ENCODE data around the gene SGMS1.
"Not testable (repeated sequence)": the region's sequence is repeated elsewhere in the genome, so short reads cannot be mapped to it uniquely, and the experiment has no call there.

The SGMS1 gene

GRCh38 chr10:50384238-50384637, 239.5 kb downstream of the SGMS1 start:
- in situ Hi-C loops (cut with MboI; ENCODE audit: low sequenced_read_pairs) = no loop called here

- in situ Hi-C loops (cut with MboI; ENCODE audit: low sequenced_read_pairs) = no loop called here
Measured at GRCh38 chr10:50382576-50383023, 241.2 kb downstream of the SGMS1 start.

DNA sequence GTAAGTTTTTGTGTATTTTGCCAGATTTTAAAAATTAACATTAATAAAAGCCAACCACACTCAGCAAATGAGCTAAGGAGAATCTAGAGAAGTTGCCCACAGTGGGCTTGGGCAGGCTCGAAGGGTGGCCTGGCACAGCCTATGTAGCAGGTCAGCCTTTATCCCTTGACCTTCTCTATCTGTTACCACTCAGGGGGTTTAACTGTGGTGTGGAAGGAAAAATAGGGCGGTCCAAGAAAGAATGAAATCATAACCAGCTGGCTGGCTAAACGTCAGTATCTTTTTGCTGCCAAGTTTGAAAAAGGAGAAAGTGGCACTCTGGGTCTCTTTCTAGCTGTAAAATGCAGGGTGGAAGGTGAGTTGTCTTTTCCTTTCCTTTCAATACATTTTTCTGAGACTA, 242.1 kb downstream of the SGMS1 start:
- in situ Hi-C loops (cut with MboI; ENCODE audit: low sequenced_read_pairs) = no loop called here

- in situ Hi-C loops (cut with MboI; ENCODE audit: low sequenced_read_pairs) = no loop called here
Measured at GRCh38 chr10:50379616-50380015, 244.1 kb downstream of the SGMS1 start.

DNA sequence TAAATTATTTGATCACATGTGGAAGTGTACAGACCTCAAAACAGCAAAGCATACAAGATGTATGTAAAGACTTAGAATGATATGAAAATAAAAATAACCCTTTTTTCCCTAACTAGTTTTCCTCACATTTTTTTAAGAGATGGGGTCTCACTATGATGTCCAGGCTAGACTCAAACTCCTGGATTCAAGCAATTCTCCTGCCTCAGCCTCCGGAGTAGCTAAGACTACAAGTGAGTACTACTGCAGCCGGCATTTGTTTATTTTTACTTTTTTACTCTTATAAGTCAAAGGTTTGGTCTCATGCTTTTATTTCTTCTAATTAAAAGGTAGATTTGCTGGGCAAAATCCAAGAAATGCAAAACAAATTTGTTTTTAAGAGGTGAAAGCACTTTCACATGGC, 248.0 kb downstream of the SGMS1 start:
- in situ Hi-C loops (cut with MboI; ENCODE audit: low sequenced_read_pairs) = no loop called here

GRCh38 chr10:50375051-50375452, 248.7 kb downstream of the SGMS1 start:
- in situ Hi-C loops (cut with MboI; ENCODE audit: low sequenced_read_pairs) = no loop called here

- in situ Hi-C loops (cut with MboI; ENCODE audit: low sequenced_read_pairs) = no loop called here
Measured at GRCh38 chr10:50373821-50374501, 249.8 kb downstream of the SGMS1 start.

- in situ Hi-C loops (cut with MboI; ENCODE audit: low sequenced_read_pairs) = no loop called here
Measured at GRCh38 chr10:50369931-50370330, 253.8 kb downstream of the SGMS1 start.

DNA sequence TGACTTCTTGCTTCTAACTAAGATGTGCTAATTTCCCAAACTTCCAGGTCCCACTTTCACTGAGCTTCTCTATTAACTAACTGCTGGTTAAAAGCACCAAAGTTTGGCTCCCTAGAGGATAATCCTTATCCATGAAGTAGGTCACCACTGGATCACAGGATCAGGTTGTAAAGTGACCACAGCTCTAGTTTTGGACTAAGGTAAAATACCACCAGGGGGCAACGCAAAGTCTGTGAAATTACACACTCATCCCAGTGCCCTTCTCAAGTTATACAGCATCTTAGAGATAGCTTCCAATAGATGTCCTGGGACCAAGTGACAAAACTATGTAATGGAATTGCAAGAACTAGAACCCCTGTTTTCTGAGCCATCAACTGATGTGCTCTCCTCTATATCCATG, 256.0 kb downstream of the SGMS1 start:
- in situ Hi-C loops (cut with MboI; ENCODE audit: low sequenced_read_pairs) = no loop called here

DNA sequence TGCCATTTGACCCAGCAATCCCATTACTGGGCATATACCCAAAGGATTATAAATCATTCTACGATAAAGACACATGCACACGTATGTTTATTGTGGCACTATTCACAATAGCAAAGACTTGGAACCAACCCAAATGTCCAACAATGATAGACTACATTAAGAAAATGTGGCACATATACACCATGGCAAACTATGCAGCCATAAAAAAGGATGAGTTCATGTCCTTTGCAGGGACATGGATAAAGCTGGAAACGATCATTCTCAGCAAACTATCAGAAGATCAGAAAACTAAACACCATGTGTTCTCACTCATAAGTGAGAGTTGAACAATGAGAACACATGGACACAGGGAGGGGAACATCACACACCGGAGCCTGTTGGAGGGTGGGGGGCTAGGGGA, 257.3 kb downstream of the SGMS1 start:
- in situ Hi-C loops (cut with MboI; ENCODE audit: low sequenced_read_pairs) = not testable (repeated sequence)

DNA sequence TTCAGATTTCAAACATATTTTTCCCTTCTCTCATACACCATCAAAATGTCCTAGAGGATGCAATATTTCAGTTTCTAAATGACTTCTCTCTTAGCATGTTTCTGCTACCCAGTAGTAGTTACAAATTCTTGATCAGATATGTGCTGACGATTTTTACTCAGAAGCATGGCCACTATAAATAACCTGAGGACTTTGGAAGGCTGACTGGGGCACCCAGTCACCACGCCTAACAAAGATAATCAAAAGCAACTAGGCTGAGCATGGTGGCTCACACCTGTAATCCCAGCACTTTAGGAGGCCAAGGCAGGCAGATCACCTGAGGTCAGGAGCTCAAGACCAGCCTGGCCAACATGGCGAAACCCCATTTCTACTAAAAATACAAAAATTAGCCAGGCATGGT, 259.0 kb downstream of the SGMS1 start:
- in situ Hi-C loops (cut with MboI; ENCODE audit: low sequenced_read_pairs) = not testable (repeated sequence)

GRCh38 chr10:50362547-50363125, 261.1 kb downstream of the SGMS1 start:
- in situ Hi-C loops (cut with MboI; ENCODE audit: low sequenced_read_pairs) = no loop called here

GRCh38 chr10:50361946-50362345, 261.8 kb downstream of the SGMS1 start:
- in situ Hi-C loops (cut with MboI; ENCODE audit: low sequenced_read_pairs) = no loop called here

DNA sequence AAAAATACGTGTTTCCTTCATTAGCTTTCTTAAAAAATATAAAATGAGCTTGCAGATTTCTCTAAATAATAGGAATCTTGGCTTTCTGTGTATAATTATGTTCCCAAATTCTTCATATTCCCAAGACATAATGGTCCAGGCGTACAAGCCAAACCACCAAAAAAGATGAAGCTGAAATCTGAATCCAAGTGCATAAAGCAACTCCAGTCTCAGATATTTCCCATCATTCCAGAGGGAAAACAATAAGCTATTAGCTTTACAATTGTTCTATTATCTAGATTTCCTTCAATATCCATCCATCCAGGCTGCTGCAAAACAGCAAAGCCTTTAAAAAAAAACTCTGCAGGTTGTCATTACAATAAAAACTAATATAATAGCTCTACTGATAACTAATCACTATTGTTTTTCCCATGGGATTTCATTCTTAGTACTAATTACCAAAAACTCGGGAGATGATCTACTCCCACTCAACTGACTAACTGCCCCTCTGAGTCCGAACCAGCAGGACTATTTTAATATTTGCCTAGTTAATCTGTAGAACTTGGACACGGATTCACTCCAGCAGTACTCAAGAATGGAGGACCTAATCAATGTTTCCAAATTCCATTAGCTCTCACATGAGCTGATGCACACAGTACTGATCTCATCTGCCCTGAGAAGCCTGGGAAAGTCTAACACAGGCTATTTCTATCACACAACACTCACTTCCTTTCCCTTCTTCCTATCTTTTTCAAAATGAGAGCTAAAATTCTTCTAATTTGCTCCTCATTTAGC, 263.5 kb downstream of the SGMS1 start:
- in situ Hi-C loops (cut with MboI; ENCODE audit: low sequenced_read_pairs) = no loop called here

DNA sequence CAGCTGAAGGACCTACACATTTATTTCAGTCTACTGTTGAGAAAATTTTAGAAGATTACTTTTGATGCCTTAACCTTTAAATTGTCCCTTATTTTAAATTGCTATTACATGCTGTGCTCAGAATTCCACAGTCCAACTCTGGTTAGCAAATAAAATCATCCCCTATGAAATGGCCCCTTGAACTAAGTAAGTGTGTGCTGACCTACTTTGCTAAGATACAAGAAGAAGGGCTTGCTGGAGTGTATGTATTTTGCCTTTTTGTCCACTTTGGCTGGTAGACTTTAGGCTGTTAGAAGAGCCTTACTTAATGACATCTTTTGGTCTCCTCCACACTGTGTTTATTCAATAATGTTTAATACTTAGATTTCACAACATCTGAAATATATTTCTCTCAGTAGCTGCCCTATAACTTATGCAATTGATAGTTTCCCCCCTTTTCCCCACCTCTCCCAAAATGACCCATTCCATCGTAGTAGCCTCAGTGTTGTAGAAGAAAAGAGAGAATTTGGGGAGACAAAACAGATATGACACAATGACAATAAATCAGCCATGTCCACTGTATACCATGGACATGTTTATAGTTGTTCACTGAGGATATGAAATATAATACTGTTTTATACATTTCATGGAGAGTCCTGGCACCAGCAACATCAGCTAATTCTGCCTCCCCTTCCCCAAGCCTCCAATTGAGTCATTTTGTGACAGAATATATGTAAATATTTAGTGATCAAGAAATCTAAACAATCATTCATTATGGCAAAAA, 264.6 kb downstream of the SGMS1 start:
- in situ Hi-C loops (cut with MboI; ENCODE audit: low sequenced_read_pairs) = no loop called here

DNA sequence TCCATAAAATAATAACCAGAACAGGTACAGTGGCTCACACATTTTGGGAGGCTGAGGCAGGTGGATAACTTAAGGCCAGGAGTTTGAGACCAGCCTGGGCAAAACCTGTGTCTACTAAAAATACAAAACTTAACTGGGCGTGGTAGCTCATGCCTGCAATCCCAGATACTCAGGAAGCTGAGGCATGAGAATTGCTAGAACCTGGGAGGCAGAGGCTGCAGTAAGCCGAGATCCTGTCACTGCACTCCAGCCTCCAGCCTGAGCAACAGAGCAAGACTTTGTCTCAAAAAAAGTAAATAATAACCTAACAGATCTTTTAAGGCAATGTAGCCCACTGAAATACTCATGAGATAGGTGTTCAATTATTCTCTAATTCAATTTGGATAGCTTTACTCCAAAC, 265.3 kb downstream of the SGMS1 start:
- in situ Hi-C loops (cut with MboI; ENCODE audit: low sequenced_read_pairs) = no loop called here

DNA sequence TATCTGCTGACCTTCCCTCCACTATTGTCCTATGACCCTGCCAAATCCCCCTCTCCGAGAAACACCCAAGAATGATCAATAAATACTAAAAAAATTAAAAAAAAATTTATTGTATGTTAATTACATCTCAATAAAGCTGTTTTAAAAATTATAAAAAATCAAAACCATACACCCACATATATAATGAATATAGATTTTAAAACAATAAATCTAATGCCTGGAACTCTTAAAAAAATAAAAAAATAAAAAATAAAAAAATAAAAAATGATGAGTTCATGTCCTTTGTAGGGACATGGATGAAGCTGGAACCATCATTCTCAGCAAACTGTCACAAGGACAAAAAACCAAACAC, 267.3 kb downstream of the SGMS1 start:
- in situ Hi-C loops (cut with MboI; ENCODE audit: low sequenced_read_pairs) = not testable (repeated sequence)

- in situ Hi-C loops (cut with MboI; ENCODE audit: low sequenced_read_pairs) = not testable (repeated sequence)
Measured at GRCh38 chr10:50355693-50356480, 267.9 kb downstream of the SGMS1 start.

GRCh38 chr10:50351483-50352146, 272.1 kb downstream of the SGMS1 start:
- in situ Hi-C loops (cut with MboI; ENCODE audit: low sequenced_read_pairs) = no loop called here

DNA sequence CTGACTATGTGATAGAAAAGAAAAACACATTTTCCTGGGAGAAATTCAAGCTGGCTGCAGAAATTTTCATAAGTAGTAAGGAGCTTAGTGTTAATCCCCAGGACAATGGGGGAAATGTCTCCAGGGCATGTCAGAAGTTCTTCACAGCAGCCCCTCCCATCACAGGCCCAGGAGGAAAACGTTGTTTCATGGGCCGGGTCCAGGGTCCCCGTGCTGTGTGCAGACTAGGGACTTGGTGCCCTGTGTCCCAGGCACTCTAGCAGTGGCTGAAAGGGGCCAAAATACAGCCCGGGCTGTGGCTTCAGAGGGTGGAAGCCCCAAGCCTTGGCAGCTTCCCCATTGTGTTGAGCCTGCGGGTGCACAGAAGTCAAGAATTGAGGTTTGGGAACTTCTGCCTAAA, 273.4 kb downstream of the SGMS1 start:
- in situ Hi-C loops (cut with MboI; ENCODE audit: low sequenced_read_pairs) = no loop called here

Data from HL-60/S4 (cell line).